CD1c-positive myeloid dendritic cell (primary cell): Measurements from ENCODE around the gene TTLL1.
"Not testable (repeated sequence)": the region's sequence is repeated elsewhere in the genome, so short reads cannot be mapped to it uniquely, and the experiment has no call there.

Experiments used
- DNase-seq: peaks from one replicate; pipeline ENCODE4 v3.0.0-alpha.2; 2016; ENCODE audit errors: extremely low spot score

Gene TTLL1

GRCh38 chr22:43066844-43067385 is 22.3 kb downstream of the TTLL1 start:
- no peak for DNase-seq

GRCh38 chr22:43066134-43066533 is 23.1 kb downstream of the TTLL1 start:
- DNase-seq = no peak

- peak; percentile 42 for DNase-seq
These were observed 29.0 kb downstream of the TTLL1 start for GRCh38 chr22:43060183-43060582.

- no peak for DNase-seq
These were observed 31.6 kb downstream of the TTLL1 start for GRCh38 chr22:43057641-43058040.

GRCh38 chr22:43053176-43053575 is 36.0 kb downstream of the TTLL1 start:
- DNase-seq = peak; percentile 19

- DNase-seq = no peak
These were observed 38.2 kb downstream of the TTLL1 start for GRCh38 chr22:43050995-43051394.

GRCh38 chr22:43047605-43048004 is 41.6 kb downstream of the TTLL1 start:
- no peak for DNase-seq

GRCh38 chr22:43044290-43044712 is 44.9 kb downstream of the TTLL1 start:
- DNase-seq = no peak

- DNase-seq = no peak
These were observed 47.0 kb downstream of the TTLL1 start for GRCh38 chr22:43042101-43042780.

- DNase-seq = no peak
These were observed 49.4 kb downstream of the TTLL1 start for GRCh38 chr22:43039800-43040199.

GRCh38 chr22:43038325-43038724 is 50.9 kb downstream of the TTLL1 start:
- DNase-seq = peak; percentile 2

- DNase-seq = no peak
These were observed 52.8 kb downstream of the TTLL1 start for GRCh38 chr22:43036282-43036829.

- DNase-seq = no peak
These were observed 53.9 kb downstream of the TTLL1 start for GRCh38 chr22:43035250-43035649.

GRCh38 chr22:43031617-43032016 is 57.6 kb downstream of the TTLL1 start:
- DNase-seq = no peak

- no peak for DNase-seq
These were observed 70.6 kb downstream of the TTLL1 start for GRCh38 chr22:43018615-43019014.

GRCh38 chr22:43017525-43018460 is 71.4 kb downstream of the TTLL1 start:
- no peak for DNase-seq

- not testable (repeated sequence) for DNase-seq
These were observed 73.0 kb downstream of the TTLL1 start for GRCh38 chr22:43016150-43016549.

- DNase-seq = no peak
These were observed 73.5 kb downstream of the TTLL1 start for GRCh38 chr22:43015677-43016042.

GRCh38 chr22:43014869-43015676 is 74.1 kb downstream of the TTLL1 start, which contains the start of gene PACSIN2:
PACSIN2 (minus strand) TSS chr22:43015149; CDS start chr22:42912080, 103,069 bp downstream.
- DNase-seq = peak; percentile 99

GRCh38 chr22:43014316-43014868 is 74.8 kb downstream of the TTLL1 start:
- DNase-seq = no peak
